LNCaP clone FGC (cell line): Measurements from ENCODE around the gene GNAZ.
"Not testable (repeated sequence)": the region's sequence is repeated elsewhere in the genome, so short reads cannot be mapped to it uniquely, and the experiment has no call there.

Source experiments
- DNase-seq: peaks from one replicate; pipeline ENCODE4 v3.0.0-alpha.2; 2011; ENCODE audit warnings: low read depth
- H3K4me3 ChIP-seq: 2 replicates; pipeline ENCODE4 v1.5.1; 2011; ENCODE audit warnings: mild to moderate bottlenecking, low read depth, low read length, control low read depth
- TF ChIP-seq, protein P1 (sequence below): IDR thresholded peaks from 2 replicates; pipeline ENCODE4 v1.5.1; 2012; ENCODE audit warnings: mild to moderate bottlenecking; ENCODE audit not compliant: control insufficient read depth, insufficient read depth; ENCODE audit errors: extremely low read depth

Gene GNAZ

DNA sequence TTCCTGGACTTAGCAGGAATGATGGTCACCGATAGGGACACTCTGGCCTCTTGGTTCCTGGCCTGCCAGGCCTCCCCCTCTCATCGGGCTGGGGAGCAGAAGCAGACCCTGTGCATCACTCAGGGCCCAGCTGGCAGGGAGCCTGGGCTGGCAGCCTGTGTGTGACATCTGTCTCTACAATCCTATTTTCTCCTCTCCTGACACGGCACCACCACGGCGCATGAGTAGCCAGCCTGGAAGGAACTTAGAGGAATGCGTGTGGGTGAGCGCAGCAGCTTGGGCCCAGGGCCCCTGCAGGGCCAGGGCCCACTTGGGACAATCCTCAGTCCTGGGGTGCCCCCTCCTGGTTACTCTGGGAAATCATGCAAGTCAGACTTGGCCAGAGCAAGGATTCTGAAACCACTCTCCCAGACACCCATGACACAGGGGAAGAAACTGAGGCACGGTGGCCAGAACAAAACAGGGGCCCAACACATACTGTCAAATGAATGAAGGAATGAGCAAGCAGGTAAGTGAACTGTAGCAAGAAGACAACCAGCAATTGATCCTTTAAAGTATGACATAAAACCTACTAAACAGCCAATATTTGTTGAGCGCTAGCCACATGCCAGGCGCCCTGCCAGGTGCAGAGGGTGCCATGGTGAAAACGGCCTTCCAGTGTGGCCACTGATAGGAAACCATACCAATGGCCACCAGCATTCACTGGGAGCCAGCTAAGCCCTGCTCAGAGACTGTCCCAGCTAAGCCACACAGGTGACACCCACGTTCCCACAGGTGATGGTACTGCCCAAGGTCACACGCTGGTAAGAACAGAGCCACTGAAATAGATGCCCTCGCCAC is 58.2 kb downstream of the GNAZ start:
- TF ChIP-seq, protein P1, sequence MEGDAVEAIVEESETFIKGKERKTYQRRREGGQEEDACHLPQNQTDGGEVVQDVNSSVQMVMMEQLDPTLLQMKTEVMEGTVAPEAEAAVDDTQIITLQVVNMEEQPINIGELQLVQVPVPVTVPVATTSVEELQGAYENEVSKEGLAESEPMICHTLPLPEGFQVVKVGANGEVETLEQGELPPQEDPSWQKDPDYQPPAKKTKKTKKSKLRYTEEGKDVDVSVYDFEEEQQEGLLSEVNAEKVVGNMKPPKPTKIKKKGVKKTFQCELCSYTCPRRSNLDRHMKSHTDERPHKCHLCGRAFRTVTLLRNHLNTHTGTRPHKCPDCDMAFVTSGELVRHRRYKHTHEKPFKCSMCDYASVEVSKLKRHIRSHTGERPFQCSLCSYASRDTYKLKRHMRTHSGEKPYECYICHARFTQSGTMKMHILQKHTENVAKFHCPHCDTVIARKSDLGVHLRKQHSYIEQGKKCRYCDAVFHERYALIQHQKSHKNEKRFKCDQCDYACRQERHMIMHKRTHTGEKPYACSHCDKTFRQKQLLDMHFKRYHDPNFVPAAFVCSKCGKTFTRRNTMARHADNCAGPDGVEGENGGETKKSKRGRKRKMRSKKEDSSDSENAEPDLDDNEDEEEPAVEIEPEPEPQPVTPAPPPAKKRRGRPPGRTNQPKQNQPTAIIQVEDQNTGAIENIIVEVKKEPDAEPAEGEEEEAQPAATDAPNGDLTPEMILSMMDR: peak; percentile 67
- no peak for DNase-seq
- no peak overlapping the region for H3K4me3 ChIP-seq

DNA sequence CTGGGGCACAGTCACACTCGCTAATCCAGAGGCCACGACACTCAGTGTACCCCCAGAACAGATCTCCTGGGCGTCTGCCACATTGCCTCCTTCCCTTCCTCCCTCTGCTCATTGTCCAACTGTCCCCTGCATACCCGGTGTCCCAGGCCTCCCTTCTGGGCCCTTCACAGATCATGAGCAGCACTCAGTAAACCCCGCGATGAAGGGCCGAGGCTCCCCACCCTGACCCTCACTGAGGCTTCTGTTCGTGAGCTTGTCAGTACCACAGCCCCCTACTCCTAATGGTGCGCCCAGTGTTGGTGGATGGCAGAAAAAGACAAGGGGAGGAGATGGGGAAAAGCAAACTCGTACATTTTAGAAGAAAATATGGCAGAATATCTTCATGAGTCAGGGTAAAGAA is 58.8 kb downstream of the GNAZ start:
- TF ChIP-seq, protein P1: no peak
- H3K4me3 ChIP-seq: no peak overlapping the region
- DNase-seq: no peak

DNA sequence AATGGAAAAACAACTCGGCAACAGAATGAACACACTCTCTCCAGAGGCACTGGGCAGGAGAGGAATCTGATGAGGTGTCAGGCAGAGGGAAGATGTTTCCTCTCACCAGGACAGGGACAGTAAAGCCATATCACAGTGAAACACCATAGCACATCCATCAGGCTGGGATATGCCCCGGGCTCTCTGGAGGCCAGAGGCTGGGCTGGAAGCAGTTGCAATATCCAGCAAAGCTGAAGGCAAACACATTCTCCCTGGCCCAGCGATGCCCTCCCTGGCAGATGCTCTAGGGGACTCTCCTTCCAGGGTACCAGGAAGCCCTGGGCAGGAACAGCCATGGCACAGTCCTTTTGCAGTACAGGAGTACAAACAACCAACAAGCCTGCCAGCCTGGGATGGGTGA is 60.4 kb downstream of the GNAZ start:
- TF ChIP-seq, protein P1: no peak
- no peak overlapping the region for H3K4me3 ChIP-seq

DNA sequence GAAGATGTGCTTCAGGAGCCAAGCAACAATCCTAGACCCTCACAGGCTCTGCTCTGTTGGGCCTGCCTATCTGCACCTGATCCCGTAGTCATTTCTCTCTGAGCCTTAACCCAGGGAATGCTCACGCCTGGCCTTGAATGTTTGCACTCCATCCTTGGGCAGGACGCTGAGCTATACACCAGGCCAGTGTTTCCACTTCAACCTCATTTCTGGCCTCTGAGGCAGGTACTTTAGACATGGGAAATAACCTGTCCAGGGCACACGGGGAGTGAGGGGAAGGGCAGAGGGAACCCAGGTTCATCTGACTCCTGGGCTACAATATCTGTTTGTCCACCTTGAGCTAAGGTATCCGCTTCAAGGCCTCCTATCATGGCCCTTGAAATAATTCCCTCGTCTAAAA is 61.6 kb downstream of the GNAZ start:
- TF ChIP-seq, protein P1: no peak
- no peak overlapping the region for H3K4me3 ChIP-seq
- no peak for DNase-seq

More for the DNA sequence above, 60.4 kb downstream of the GNAZ start:
- DNase-seq: no peak

GRCh38 chr22:23132376-23133091 is 62.2 kb downstream of the GNAZ start:
- DNase-seq: no peak
- no peak overlapping the region for H3K4me3 ChIP-seq
- TF ChIP-seq, protein P1: no peak

DNA sequence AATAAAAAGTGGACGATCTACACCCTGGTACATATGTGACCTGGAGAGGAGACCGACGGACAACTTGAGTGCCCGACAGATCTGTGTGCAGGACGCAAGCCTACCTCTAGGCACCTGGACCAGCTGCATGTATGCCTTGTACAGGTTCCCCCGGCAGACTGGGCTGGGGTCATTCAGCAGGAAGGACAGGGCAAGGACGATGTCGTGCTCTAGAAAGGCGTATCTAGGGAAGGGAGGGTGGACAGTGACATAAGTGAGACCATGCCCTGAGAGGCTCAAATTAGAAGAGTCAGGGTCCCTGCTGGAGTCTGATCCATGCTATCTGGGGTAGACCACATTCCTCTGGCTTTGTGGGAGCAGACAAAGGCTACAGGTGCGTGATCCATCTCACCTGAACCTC is 63.6 kb downstream of the GNAZ start:
- no peak for DNase-seq
- TF ChIP-seq, protein P1: no peak
- H3K4me3 ChIP-seq: no peak overlapping the region

DNA sequence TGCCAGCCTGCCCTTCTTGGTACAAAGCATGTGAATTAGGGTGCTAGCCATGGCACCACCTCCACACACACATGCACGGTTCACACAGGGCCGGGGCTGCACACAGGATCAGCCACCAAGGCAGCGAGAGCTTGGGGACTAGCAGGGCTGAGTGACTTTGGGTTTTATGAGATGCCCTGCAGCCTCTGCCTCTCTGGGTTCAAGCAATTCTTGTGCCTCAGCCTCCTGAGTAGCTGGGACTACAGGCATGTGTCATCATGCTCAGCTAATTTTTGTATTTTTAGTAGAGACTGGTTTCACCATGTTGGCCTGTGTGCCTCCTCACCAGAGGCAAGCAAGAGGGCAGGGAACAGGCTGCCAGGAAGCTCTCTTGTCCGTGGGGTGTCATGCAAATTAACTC is 66.7 kb downstream of the GNAZ start:
- DNase-seq, H3K4me3 ChIP-seq: not testable (repeated sequence)
